GOT3 (cell line): ENCODE data around the gene TTC23.
"Not testable (repeated sequence)": the region's sequence is repeated elsewhere in the genome, so short reads cannot be mapped to it uniquely, and the experiment has no call there.

Source experiments
- DNase-seq: peaks from one replicate; lab custom pipeline; 2025; ENCODE audit warnings: mixed read lengths; lab: John Stamatoyannopoulos, UW

TTC23 gene

GRCh38 chr15:99197856-99198255 is 51.5 kb downstream of the TTC23 start:
- no peak for DNase-seq

DNA sequence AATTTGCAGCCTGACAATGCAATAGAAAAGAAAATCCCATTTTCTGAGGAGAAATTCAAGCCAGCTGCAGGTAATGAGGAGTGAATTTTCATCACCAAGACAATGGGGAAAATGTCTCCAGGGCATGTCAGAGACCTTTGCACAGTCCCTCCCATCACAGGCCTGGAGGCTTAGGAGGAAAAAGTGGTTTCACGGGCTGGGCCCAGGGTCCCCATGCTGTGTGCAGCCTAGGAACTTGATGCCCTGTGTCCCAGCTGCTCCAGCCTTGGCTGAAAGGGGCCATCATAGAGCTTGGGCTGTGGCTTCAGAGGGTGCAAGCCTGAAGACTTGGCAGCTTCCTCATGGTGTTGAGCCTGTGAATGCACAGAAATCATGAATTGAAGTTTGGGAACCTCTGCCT is 57.2 kb downstream of the TTC23 start:
- not testable (repeated sequence) for DNase-seq

DNA sequence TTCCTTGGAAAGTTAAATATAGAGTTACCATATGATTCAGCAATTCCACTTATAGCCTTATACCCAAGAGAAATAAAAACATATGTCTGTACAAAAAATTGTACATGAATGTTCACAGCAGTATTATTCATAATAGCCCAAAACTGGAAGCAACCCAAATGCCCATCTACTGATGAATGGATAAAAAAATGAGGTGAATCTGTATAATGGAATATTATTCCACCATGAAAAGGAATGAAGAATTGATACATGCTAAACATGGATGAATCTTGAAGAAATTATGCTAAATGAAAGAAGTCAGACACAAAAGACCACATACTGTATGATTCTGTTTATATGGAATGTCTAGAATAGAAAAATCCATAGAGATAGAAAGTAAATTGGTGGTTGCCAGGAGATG is 61.4 kb downstream of the TTC23 start:
- no peak for DNase-seq

DNA sequence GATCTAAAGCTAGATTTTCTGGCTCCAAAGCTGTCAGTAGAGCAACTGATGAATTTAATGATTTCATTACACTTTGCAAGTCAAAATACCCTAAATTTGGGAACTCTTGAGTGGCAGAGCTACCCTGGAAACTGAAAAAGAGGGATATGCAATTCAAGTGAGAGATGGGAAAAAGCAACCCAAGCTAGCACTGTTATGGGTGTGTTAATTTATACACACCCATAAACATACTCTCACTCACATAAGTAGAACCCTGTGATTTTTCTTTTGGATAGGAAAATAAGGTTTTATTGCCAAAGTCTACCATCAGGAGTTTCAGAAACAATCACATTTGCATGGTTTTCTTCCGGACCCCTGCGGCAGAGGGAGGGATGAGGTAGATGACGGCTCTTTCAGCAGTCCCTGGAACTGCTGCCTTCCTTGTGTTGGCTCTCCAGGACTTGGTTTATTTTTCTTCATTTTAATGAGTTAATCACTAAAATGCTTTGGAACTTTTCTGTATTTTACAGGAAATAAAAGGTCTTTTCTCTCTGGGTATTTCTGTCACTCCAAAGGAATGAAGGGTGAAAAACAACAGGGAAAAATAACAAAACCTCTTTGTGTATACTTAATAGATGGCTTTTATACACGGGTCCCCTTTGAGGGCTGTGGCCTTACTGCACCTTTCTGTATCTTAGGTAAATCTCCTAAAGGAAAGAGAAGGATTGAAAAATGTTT is 63.8 kb downstream of the TTC23 start:
- DNase-seq = no peak

DNA sequence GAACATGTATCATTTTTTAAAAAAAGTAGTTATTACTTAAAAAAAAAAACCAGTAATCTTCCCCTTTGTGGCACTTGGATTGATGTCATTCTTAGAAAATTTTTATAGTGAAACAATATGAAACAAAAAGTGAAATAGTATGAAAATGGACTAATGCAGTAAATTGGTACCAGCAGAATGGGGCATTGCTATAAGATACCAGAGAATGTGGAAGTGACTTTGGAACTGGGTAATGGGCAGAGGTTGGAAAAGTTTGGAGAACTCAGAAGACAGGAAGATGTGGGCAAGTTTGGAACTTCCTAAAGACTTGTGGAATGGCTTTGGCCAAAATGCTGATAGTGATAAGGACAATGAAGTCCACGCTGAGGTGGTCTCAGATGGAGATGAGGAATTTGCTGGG is 66.6 kb downstream of the TTC23 start:
- no peak for DNase-seq

GRCh38 chr15:99181545-99181971 is 67.8 kb downstream of the TTC23 start:
- no peak for DNase-seq

- DNase-seq = no peak
These were observed 68.4 kb downstream of the TTC23 start for GRCh38 chr15:99180964-99181306.

GRCh38 chr15:99180086-99180963 is 69.1 kb downstream of the TTC23 start:
- no peak for DNase-seq

DNA sequence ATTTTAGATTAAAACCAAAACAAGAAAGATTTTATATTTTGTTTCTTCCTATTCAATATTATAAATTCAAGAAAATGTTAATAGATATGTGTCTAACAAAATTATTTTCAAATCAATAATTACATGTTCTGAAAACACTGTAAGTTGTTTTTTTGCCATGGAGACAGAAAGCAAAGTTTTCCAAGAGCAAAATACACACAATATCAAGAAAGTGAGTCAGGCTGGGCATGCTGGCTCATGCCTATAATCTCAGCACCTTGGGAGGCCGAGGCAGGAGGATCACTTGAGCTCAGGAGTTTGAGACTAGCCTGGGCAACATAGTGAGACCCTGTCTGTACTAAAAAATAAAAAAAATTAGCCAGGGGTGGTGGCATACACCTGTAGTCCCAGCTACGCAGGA is 71.7 kb downstream of the TTC23 start:
- no peak for DNase-seq

DNA sequence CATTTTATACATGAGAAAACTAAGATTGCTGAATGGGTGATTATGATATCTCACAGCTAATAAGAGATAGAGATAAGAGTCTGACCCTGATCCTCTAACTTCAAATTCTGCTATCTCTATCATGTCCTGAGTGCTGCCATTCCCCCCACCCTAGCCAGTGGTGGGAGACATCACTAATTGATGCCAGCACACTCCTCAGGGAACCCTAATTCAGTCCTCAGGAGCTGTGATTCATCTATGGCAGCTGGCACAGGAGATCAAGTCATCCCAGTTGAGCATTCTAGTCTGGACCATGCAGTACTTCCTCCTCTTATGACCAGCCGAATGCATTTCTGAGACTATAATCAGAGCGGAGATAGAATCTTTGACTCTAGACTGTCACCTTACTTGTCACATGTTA is 72.6 kb downstream of the TTC23 start:
- no peak for DNase-seq

DNA sequence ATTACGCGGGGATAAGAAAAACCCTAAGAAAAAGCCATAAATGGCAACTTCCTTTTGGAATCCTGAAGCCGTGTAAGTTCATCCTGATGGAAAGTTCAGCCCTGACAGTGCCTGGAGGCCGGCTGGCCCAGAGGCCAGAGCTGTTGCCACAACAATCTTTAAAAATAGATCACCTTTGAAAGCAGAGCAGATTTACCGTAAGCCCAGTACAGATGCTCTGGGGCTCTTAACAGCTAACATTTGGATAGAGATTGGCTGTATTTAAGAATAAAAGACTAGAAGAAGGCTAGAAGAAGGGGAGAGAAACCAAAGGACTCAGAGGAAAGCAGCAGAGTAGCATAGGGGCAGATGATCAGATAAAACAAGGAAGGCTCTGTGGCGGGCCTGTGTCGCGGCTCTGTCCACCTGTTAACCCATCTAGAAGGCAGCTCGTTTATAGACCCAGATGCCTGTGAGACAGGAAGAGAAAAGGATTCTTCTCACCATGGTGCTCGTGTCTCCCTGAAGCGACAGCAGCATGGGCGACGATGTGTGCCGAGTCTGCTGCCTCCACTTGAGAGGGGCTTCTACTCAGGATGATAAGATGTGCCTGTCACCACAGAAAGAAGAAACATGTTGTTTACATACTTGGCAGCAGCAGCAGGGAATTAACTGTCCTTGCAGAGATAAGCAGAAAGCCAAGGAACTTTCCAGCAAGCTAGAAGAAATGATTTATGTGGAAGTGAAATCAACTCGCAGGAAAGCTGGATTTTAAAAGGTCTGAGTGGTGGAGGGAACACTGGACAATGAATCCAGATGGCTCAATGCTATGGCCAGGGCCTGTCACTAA is 74.6 kb downstream of the TTC23 start:
- DNase-seq = no peak

- DNase-seq = no peak
These were observed 76.4 kb downstream of the TTC23 start for GRCh38 chr15:99172989-99173388.

DNA sequence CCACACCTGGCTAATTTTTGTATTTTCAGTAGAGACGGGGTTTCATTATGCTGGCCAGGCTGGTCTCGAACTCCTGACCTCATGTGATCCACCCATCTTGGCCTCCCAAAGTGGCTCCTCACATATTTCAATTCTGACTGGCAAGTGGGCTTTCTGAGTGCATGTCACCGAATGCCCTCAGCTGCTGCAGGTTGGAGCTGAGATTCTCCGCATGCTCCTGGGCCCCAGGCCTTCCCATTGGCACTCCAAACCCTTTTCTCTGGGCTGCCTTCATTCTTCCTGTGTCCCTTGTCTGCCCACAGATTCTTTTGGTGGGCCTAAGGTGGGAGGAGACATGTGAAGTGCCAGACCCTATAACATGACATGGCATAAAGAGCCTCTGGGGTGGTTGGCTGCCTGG is 77.2 kb downstream of the TTC23 start:
- no peak for DNase-seq

DNA sequence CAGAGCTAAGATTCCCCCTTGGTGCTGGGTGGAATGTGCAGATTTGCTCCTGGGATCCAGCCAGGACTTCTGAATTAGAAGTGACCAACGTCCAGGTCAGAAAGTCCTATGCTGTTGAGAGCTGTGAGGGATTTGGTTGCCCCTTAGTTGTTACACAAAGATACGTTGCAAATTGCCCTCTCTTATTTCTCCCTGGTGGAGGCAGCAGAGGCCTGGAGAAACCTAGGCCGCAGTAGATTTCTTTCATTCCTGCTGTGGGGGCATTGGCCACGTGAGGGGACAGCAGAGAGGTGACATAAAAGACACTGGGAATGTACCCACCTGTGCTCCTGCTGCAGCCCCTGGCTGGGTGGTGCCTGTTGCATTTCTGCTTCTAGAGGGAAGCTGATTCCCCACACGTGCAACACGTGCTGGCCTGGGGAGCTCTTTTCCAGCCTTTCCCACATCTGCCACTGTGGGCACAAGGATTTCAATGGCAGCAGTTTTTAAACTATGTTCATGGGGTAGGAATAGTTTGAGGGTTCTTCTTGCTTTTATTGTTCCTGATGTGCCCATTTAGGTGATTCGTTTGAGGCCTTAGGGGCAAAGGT is 78.8 kb downstream of the TTC23 start:
- DNase-seq = no peak

DNA sequence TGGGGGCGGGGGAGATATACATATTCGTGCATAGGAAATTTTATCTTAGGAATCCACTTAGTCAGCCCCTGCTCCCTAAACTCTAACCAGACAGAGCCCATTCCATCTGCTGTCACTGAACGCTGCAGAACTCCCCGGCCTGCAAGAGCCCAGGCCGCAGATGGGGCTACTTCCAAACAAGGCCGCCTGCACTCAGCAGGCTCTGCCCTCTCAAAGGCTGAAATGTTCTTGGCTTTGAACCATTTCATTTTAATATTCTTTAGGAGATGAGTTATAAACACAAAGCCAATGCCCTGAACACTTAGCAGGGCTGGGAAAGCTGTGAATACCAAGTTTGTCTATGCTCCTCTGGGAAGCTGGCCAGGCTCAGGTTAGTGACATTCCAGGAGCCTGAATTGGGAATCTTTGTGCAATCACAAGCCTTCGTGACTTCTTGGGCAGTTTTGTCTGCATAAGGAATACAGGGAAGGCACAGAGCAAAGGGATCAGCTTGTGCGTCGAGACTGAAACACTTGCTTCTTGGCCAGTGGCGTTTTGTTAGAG is 79.5 kb downstream of the TTC23 start:
- DNase-seq = no peak

DNA sequence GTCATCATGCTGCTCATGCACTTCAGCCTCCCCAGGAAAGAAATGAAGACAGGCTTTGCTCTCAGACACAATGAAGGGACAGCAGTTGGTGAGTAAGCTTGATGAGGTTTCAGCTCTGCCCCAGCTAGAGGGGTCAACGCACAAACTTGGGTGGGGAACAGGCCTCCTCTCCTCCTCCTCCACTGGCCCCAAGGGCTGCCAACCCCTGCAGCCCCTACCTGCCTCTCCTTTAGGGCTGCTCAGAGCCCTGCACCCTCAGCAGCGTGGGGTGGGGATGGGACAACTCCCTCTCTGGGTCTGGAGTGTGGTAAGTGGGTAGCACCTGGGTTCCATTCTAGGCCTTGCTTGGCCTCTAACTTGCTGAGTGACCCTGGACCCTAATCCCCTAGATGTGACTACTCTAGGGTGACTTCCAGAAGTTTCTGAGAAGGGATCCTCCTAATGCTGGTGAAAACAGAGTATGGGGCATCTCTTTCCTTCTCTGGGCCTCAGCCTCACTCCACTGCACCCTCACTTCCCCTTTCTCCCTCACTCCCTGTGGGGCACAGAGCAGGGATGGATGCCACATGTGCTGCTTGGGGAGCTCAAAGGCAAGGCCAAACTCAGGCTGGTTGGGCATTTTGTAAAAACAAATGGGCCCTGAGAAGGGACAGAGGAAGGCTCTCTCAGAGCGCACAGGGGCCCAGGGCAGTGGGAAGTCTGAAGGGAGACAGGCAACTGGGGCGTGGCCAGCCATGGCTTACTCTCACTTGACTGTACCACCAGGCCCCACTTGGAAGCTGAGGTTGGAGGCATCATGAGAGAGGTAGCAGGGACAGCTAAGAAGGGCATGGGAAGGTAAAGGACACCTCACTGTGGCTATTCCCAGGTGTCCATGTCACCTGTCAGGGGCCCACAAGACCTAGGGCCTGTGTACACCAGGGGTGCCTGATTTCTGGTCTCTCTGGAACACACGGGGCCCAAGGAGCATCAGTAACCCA is 80.5 kb downstream of the TTC23 start:
- no peak for DNase-seq

GRCh38 chr15:99167640-99168039 is 81.7 kb downstream of the TTC23 start:
- no peak for DNase-seq

DNA sequence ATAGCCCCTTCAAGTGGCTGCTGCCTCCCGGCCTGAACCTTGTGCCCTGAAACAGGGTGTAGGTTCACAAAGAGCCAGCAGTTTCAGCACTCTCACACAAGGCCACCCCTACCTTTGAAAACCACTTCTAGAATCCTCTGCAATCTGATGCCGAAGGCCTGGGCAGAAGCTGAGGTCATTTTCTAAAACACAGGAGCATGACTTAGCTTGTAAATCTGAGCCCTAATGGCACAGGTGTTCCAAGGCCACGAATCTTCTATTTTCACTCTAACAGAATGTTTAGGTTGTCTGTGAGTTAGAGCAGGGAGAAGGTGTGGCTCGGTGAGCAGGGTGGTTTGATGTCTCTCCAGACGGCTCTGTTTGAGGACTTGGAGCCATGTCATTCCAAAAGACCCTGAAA is 82.2 kb downstream of the TTC23 start:
- DNase-seq = no peak

DNA sequence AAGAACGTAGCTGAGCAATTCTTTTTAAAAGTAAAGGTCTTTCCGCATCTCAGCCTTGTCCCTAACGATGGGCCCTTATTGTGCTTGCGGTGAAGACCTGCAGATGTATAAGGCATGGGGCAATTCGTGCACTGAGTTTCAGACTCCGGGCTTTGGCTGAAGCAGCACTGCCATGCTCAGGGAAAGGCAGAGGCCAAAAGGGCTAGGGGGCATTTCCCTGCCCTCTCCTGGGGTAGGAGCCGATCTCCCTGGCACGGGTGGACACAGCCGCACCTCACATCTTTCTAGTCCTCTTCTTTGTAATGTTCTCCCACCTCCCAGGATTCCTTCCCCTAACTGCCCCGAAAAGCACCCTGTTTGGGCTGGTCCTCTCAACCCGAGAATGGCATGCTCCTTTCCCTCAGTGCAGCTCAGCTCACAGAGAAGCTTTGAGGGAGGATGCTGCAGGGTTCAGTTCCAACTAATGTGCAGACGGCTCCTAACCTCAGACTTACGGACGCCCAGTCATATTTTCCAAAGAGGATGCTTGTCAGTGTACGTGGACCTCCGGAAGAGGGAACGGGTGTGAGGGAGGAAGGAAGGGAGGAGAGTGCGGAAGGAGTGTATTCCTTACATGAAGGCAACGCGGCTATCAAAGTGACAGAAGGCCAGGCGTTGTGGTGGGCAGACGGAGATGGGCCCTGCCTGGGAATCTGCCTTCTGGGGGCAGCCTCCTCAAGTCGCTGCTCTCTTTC is 83.3 kb downstream of the TTC23 start:
- no peak for DNase-seq
